Stimulated activated CD8-positive, alpha-beta memory T cell treated with anti-CD3 and anti-CD28 coated beads, Interleukin-15, amount 100 ng/mL, for 48 hours (primary cell): ENCODE data around the gene CLDN12.
"Not testable (repeated sequence)": the region's sequence is repeated elsewhere in the genome, so short reads cannot be mapped to it uniquely, and the experiment has no call there.

ENCODE experiments used
- DNase-seq, 2 donors: peaks; one replicate each; pipeline ENCODE4 v3.0.0-alpha.2; 2020; ENCODE audit warnings: low read depth in 2 of 2

CLDN12 gene

DNA sequence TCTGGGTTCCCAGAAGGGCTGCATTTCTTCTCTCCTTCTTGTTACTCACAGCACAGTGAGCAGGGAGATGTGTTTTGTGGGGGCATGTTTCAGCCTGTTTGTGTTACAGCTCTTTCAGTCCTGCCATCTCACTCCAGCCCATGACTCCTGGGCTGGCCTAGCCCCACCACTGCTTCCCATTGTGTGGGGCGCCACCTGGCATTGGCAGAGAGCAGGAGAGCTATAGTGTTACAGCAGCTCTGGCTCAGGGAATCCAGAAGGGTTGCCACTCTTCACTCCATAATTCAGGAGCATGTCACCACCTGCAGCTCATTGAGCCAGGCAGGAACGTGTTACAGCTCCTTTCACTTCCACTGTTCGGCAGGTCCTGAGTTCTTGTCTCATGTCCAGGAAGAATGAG lies 30.0 kb downstream of the CLDN12 start:
- no peak for DNase-seq

DNA sequence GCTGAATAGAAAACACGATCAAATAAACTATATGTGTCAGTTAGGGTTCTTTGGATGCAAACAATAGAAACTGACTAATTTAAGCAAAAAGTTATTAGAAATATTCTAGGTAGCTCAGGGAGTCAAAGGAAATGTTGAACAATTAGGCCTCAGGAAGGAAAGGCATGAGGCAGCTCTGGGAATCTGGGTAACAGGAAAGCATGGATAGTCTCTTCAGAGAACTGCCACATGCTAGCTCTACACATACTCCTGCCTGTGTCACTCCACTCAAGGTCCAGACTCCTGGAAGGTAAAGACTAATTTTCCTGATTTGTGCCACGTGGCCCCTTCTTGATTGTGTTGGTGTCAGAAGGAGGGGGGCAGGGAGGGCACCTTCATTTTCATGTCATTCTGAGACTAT lies 42.4 kb downstream of the CLDN12 start:
- DNase-seq, result no peak

DNA sequence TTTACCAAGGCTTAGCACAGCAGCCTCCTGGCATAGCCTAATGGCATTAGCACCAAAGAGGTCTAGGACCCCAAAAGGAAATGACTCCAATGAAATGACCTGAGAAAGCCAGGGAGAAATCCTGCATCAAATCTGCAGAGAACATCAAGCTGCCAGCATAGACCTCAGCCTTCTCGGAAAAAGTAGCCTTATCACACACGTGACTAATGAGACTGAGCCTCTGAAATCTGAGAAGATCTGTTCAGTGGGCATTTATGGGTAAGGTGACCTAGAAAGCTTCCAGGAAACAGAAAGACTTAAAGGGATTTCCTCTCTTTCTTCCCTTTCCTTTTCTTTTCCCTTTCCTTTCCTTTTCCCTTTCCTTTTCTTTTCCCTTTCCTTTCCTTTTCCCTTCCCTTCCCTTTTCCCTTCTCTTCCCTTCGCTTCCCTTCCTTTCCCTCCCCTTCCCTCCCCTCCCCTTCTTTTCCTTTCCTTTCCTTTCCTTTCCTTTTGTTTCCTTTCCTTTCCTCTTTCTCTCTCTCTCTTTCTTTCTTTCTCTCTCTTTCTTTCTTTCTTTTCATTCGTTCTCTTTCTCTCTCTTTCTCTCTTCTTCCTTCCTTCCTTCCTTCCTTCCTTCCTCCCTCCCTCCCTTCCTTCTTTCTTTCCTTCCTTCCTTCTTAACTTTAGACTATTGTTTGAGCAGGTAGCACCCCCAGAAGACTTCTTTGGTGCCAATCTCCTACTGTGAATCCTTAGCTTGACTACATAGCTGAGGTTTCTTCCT lies 43.1 kb downstream of the CLDN12 start:
- no peak for DNase-seq

DNA sequence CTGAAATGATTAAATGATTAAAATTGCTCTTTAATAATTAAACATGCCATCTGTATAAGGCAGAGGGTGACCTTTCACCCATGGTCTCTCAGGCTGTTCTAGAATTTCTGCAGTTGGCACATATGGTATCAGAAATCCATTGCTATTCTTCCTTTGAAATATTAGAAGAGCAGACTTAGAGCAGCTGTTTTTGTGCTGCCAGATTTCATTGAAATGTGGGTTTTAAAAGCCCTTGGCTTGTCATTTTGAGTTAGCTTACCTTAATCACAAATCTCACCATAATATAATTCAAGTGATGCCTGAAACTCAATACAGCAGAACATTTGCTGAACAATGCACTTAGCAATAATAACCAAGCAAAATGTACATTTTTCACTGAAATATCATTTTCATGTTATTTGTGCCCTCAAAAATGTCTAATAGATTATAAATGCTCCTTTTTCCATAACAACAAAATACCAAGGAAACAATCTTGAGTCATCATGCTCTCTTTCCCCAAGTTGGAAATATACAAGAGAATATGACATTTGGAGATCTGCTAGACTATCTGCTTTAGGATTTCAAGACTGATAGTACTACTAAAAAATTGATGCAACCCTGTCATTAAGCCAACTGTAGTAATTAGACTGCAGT lies 50.1 kb downstream of the CLDN12 start:
- DNase-seq, result no peak

DNA sequence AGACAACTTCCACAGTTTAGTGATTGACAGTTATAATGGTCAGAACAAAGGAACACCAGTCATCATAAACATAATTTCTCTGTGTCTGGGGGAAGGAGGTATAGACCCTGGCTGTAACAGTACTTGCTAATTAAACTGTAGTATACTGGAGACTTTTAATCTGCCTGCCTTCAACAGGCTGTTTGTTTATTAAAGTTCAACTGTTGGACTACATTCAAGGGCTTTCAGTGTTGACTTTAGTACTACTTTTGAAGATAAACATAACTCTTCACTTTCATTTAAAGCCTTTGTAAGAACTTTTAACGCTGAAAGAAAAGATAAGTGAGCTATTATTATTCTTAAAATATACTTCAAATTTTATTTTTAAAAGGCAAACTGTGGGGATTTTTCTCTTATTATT lies 50.7 kb downstream of the CLDN12 start:
- DNase-seq, result no peak

DNA sequence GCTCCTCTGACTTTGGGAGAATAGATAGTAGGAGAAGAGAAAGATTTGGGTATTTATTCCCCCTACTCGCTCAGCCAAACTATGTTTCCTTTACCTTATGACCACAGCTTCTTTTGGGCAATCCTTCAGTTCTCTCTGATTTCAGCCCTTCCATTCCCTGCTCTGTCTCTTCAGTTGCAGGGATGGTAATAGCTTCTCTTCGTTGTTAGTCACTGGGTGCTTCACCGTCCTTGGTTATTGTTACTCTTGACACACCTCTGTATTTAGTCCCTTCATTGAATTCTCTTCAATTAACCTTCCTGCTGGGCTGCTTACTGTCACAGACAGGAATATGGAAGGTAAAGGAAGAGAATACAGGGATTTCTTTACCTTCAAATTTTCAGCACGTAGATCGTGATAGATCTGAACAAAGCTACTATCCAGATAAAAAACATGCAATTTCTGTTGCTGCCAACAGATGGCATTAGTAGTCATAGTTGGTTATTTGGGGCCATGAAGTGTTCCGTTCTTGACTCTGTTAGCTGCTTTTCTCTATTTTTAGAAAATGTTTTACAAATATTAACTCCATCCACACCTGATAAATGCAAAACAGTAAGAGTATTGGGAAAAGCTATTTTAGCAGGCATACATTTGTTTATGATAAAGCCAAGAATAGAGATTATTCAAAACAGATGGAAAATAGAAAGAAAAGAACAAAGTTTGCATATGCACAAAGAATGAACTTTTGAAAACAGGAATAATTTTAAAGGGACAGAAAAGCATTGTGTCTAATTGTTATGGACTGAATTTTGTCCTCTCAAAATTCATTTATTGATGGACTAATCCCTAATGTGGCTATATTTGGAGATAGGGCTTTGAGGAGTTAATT lies 52.1 kb downstream of the CLDN12 start:
- DNase-seq, result no peak

DNA sequence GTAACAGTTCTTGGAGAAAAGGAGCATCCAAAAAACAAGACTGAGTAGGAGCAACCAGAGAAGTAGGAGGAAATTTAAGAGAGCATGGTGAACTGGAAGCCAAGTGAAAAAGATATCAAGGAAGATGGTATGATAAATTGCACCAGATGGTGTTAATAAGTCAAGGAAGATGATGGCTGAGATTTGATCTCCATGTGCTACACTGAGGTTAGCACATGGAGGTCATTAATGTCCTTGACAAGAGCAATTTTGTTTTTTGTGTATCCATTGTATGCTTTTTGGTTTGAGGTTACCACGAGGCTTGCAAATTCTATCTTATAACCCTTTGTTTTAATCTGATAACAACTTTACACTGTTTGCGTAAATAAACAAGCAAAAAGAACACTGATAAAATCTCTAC lies 54.8 kb downstream of the CLDN12 start:
- no peak for DNase-seq

DNA sequence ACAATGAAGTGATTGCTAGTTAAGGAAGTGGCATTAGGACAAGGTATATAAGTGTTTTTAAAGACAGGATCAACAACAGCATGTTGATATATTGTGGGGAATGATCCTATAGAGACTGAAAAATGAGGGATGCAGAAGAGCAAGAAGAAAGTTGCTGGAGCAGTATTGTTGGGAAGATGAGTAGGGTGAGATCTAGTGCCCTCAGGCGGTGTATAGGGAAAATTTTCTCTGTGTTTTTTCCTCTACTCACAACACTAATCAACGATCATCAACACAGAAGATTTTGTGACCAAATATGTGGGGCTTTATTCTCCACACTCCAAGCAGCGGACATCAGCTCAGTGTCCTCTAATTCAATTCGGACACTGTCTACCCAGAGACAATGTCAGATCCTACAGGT lies 56.6 kb downstream of the CLDN12 start:
- no peak for DNase-seq

DNA sequence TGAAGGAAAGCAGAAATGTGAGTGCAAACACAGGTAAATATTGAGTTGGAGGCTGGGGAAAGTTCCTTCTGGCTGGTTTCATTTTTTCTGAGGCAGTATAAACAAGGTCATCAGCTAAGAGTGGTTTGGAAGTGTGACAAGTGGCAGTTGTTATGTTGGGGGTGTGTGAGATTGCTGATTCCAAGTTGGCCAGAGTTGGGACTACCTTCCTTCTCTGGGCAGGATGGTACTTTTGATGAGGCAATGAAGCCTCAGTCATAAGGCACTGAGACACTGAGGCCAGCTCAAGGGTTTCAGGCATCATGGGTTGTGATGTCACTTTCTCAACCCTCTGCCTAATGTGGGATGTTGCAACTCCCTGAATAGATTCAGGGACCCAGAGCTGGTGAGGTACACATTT lies 58.0 kb downstream of the CLDN12 start:
- no peak for DNase-seq

DNA sequence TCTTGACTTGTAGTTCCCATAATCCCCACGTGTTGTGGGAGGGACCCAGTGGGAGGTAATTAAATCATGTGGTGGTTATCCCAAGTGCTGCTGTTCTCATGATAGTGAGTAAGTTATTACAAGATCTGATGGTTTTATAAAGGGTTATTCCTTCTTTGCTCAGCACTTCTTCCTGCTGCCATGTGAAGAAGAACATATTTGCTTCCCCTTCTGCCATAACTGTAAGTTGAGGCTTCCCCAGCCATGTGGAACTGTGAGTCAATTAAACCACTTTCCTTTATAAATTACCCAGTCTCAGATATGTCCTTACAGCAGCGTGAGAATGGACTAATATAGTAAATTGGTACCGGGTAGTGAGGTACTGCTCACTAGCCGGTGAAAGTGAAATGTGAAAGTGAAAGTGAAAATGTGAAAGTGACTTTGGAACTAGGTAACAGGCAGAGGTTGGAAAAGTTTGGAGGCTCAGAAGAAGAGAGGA lies 59.9 kb downstream of the CLDN12 start:
- DNase-seq, result not testable (repeated sequence)
